ENCODE data around the gene SDSL. TPM values are rescaled to one million over a fixed set of nuclear protein-coding genes. Genes with fewer than 3 reads are reported as not detected.

Gene SDSL
- total RNA-seq, 1 experiment from 2014 or later = 2.5 TPM

GRCh38 chr12:113440947-113441782 is 19.0 kb downstream of the SDSL start:
- no peak for DNase-seq (ENCODE audit: extremely low read depth, low read depth)

GRCh38 chr12:113443030-113443539 is 20.9 kb downstream of the SDSL start:
- DNase-seq (ENCODE audit: extremely low read depth, low read depth) = no peak

- DNase-seq (ENCODE audit: extremely low read depth, low read depth) = no peak
Measured at GRCh38 chr12:113445544-113446171, 23.5 kb downstream of the SDSL start.

GRCh38 chr12:113448873-113449272 is 26.7 kb downstream of the SDSL start:
- no peak for DNase-seq (ENCODE audit: extremely low read depth, low read depth)

GRCh38 chr12:113449299-113449698 is 27.1 kb downstream of the SDSL start:
- no peak for DNase-seq (ENCODE audit: extremely low read depth, low read depth)

- DNase-seq (ENCODE audit: extremely low read depth, low read depth) = no peak
Measured at GRCh38 chr12:113449839-113450238, 27.7 kb downstream of the SDSL start.

- no peak for DNase-seq (ENCODE audit: extremely low read depth, low read depth)
Measured at GRCh38 chr12:113452458-113452857, 30.3 kb downstream of the SDSL start.

- no peak for DNase-seq (ENCODE audit: extremely low read depth, low read depth)
Measured at GRCh38 chr12:113453330-113453729, 31.1 kb downstream of the SDSL start.

GRCh38 chr12:113456199-113456598 is 34.0 kb downstream of the SDSL start:
- DNase-seq (ENCODE audit: extremely low read depth, low read depth) = no peak

GRCh38 chr12:113456761-113457160 is 34.6 kb downstream of the SDSL start:
- DNase-seq (ENCODE audit: extremely low read depth, low read depth) = no peak

- DNase-seq (ENCODE audit: extremely low read depth, low read depth) = no peak
Measured at GRCh38 chr12:113457185-113457584, 35.0 kb downstream of the SDSL start.

- no peak for DNase-seq (ENCODE audit: extremely low read depth, low read depth)
Measured at GRCh38 chr12:113457710-113458109, 35.5 kb downstream of the SDSL start.

- no peak for DNase-seq (ENCODE audit: extremely low read depth, low read depth)
Measured at GRCh38 chr12:113459981-113460380, 37.8 kb downstream of the SDSL start.

- DNase-seq (ENCODE audit: extremely low read depth, low read depth) = peak; percentile 37
Measured at GRCh38 chr12:113461666-113462065, 39.5 kb downstream of the SDSL start.

GRCh38 chr12:113462117-113462774 is 40.1 kb downstream of the SDSL start:
- peak; percentile 82 for DNase-seq (ENCODE audit: extremely low read depth, low read depth)

GRCh38 chr12:113462998-113463745 is 41.0 kb downstream of the SDSL start:
- DNase-seq (ENCODE audit: extremely low read depth, low read depth) = no peak

- DNase-seq (ENCODE audit: extremely low read depth, low read depth) = no peak
Measured at GRCh38 chr12:113463746-113464451, 41.7 kb downstream of the SDSL start.

- DNase-seq (ENCODE audit: extremely low read depth, low read depth) = no peak
Measured at GRCh38 chr12:113464452-113464775, 42.2 kb downstream of the SDSL start.

- no peak for DNase-seq (ENCODE audit: extremely low read depth, low read depth)
Measured at GRCh38 chr12:113464852-113465719, 42.9 kb downstream of the SDSL start.
